ENCODE data around the gene PREB. TPM values are rescaled to one million over a fixed set of nuclear protein-coding genes. Genes with fewer than 3 reads are reported as not detected.
"Not testable (repeated sequence)": the region's sequence is repeated elsewhere in the genome, so short reads cannot be mapped to it uniquely, and the experiment has no call there.

PREB gene
- total RNA-seq, 4 donors from 2014 or later: 60.7 to 76.5 (median 65.7) TPM

- DNase-seq (ENCODE audit: low spot score) (no peak), ATAC-seq (ENCODE audit: low FRiP score) (no peak)
- TF ChIP-seq, protein P1, sequence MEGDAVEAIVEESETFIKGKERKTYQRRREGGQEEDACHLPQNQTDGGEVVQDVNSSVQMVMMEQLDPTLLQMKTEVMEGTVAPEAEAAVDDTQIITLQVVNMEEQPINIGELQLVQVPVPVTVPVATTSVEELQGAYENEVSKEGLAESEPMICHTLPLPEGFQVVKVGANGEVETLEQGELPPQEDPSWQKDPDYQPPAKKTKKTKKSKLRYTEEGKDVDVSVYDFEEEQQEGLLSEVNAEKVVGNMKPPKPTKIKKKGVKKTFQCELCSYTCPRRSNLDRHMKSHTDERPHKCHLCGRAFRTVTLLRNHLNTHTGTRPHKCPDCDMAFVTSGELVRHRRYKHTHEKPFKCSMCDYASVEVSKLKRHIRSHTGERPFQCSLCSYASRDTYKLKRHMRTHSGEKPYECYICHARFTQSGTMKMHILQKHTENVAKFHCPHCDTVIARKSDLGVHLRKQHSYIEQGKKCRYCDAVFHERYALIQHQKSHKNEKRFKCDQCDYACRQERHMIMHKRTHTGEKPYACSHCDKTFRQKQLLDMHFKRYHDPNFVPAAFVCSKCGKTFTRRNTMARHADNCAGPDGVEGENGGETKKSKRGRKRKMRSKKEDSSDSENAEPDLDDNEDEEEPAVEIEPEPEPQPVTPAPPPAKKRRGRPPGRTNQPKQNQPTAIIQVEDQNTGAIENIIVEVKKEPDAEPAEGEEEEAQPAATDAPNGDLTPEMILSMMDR (IDR thresholded peaks at IDR 0.05): no peak
Observed at GRCh38 chr2:27125104-27125503, 9.3 kb downstream of the PREB start.

GRCh38 chr2:27123302-27124150 is 10.9 kb downstream of the PREB start, which contains the start of gene ABHD1:
Gene ABHD1, plus strand, starts transcription at chr2:27123815. Its CDS starts 134 bp downstream, at chr2:27123949.
- DNase-seq (ENCODE audit: low spot score): no peak
- TF ChIP-seq, protein P1 (IDR thresholded peaks at IDR 0.05): no peak
- ATAC-seq (ENCODE audit: low FRiP score): peak; percentile 68

DNA sequence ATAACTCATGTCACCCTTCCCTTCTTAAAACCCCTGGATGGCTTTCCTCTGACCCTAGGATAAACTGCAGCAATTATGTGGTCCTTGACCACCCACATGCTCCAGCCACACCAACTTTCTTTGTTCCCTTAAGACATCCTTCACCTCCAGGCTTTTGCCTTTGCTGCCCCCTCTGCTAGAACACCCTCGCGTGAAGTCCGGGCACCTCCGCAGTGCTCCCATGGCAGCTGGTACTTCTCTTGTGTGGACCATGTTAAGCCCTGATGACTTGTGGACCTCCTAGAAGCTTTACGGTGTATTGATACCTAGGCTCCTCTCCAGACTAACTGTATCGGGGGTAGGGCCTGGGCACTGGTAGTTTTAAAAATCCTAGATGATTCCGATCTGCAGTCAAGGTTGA is 11.6 kb downstream of the PREB start:
- DNase-seq (ENCODE audit: low spot score): no peak
- no peak for ATAC-seq (ENCODE audit: low FRiP score)
- TF ChIP-seq, protein P1 (IDR thresholded peaks at IDR 0.05): no peak

- TF ChIP-seq, protein P1 (IDR thresholded peaks at IDR 0.05): no peak
- ATAC-seq (ENCODE audit: low FRiP score) (no peak), DNase-seq (ENCODE audit: low spot score) (no peak)
Observed at GRCh38 chr2:27121906-27122305, 12.5 kb downstream of the PREB start.

DNA sequence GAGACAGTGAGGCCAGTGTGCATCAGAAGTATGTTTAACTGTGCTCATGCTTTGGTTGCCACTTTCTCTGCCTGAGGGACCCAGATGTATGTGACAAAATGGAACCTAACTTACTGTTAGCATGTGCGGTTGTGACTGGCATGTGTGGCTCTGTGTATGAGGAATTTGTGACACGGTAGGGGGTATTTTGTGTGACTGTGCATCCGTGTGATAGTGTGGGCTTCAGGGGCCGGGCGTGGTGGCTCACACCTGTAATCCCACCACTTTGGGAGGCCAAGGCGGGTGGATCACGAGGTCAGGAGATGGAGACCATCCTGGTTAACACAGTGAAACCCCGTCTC is 15.1 kb downstream of the PREB start:
- not testable (repeated sequence) for ATAC-seq (ENCODE audit: low FRiP score); DNase-seq (ENCODE audit: low spot score)

GRCh38 chr2:27118525-27119329 is 15.7 kb downstream of the PREB start, which contains the start of gene CGREF1:
Gene CGREF1, minus strand, starts transcription at chr2:27119128. Its CDS starts 14,762 bp downstream, at chr2:27104366.
- TF ChIP-seq, protein P1 (IDR thresholded peaks at IDR 0.05): no peak
- ATAC-seq (ENCODE audit: low FRiP score): peak; percentile 62

GRCh38 chr2:27117995-27118524 is 16.4 kb downstream of the PREB start:
- ATAC-seq (ENCODE audit: low FRiP score): no peak
- DNase-seq (ENCODE audit: low spot score): no peak
- TF ChIP-seq, protein P1 (IDR thresholded peaks at IDR 0.05): no peak

More at GRCh38 chr2:27118525-27119329, 15.7 kb downstream of the PREB start, which contains the start of gene CGREF1:
- no peak for DNase-seq (ENCODE audit: low spot score)
